Uterus (tissue), 4 donors: ENCODE results near the gene ARHGAP45. TPM values are rescaled to one million over a fixed set of nuclear protein-coding genes. Genes with fewer than 3 reads are reported as not detected.

Source experiments
- DNase-seq, 2 donors: peaks; one replicate each; pipeline ENCODE4 v3.0.0-alpha.2; 2019 to 2020
- H3K27ac ChIP-seq, 2 donors: fragments of 200-600 bp; sonication (generic); 1 replicate in 1 of 2; 2 replicates in 1 of 2; pipeline ENCODE4 v1.5.1; 2016 to 2018
- H3K27me3 ChIP-seq, 2 donors: fragments of 200-600 bp; sonication (generic); one replicate each; pipeline ENCODE4 v1.5.1; 2018 to 2019; ENCODE audit warnings: control low read depth in 1 of 2
- H3K36me3 ChIP-seq, 2 donors: fragments of 200-600 bp; sonication (generic); one replicate each; pipeline ENCODE4 v1.5.1; 2019; ENCODE audit warnings: control low read depth in 1 of 2
- H3K4me1 ChIP-seq, 2 donors: fragments of 200-600 bp; sonication (generic); one replicate each; pipeline ENCODE4 v1.5.1; 2018 to 2019; ENCODE audit warnings: control low read depth in 1 of 2
- H3K4me3 ChIP-seq, 2 donors: fragments of 200-600 bp; sonication (generic); 1 replicate in 1 of 2; 2 replicates in 1 of 2; pipeline ENCODE4 v1.5.1; 2018 to 2019; ENCODE audit warnings: mild to moderate bottlenecking in 1 of 2
- H3K9me3 ChIP-seq, 2 donors: fragments of 200-600 bp; sonication (generic); one replicate each; pipeline ENCODE4 v1.5.1; 2019; ENCODE audit warnings: control low read depth in 1 of 2
- CTCF ChIP-seq, 4 experiments: fragments of 200-600 bp in 2 of 4; fragments of 450-650 bp in 2 of 4; sonication (generic) in 2 of 4; IDR thresholded peaks; one replicate each; pipeline ENCODE4 v1.5.1; 2016 to 2019; ENCODE audit warnings: antibody characterized with exemption in 4 of 4, mild to moderate bottlenecking in 2 of 4, moderate library complexity in 1 of 4
- POLR2A ChIP-seq, 2 donors: fragments of 450-650 bp; IDR thresholded peaks; one replicate each; pipeline ENCODE4 v1.6.1; 2016; ENCODE audit warnings: antibody characterized with exemption in 2 of 2, mild to moderate bottlenecking in 1 of 2, moderate library complexity in 1 of 2
- intact Hi-C: fragments of 100-400 bp; cut with DNase I; formaldehyde crosslinking; loops from one replicate; pipeline ENCODE4 v1.15.1; 2023; ENCODE audit warnings: low total_unique reads
- total RNA-seq, 4 donors: library from RNA; depleted of rRNA in 3 of 4; stranded (reverse); fragments of >200 nt in 3 of 4; gene quantifications; one replicate each; pipeline versions ENCODE4 v1.1.0 to v1.2.4, GENCODE V29; 2014 to 2023
- donor health status: DM: yes; HTN: yes; CAD: no.

Gene ARHGAP45
- total RNA-seq, 4 donors from 2014 or later, result 4.1 to 154 (median 8.6) TPM

- Histone ChIP-seq H3K4me3 (no peak overlapping the region), H3K27me3 (no peaks in the 10 kb centered on the region), H3K9me3 (no peaks in the 10 kb centered on the region), H3K4me1 (peaks cover 0 to 17% of the 10 kb centered on the region in 2 donors), H3K27ac (no peak overlapping the region), H3K36me3 (no peaks in the 10 kb centered on the region)
- DNase-seq, result no peak
- intact Hi-C loops, result loop anchor here (10.0 kb wide), 1 partner anchor 49 kb away; no protein-coding TSS in a partner anchor
- no peak for TF ChIP-seq CTCF (IDR thresholded peaks at IDR 0.05)
- TF ChIP-seq POLR2A (IDR thresholded peaks at IDR 0.05), result no peak
These were observed 30.9 kb upstream of the ARHGAP45 start for GRCh38 chr19:1035998-1036621.

GRCh38 chr19:1037621-1038064 lies 29.3 kb upstream of the ARHGAP45 start:
- H3K36me3 ChIP-seq, result no peaks in the 10 kb centered on the region

GRCh38 chr19:1038978-1039645 lies 27.9 kb upstream of the ARHGAP45 start:
- TF ChIP-seq POLR2A (IDR thresholded peaks at IDR 0.05) (no peak), CTCF (IDR thresholded peaks at IDR 0.05) (no peak)
- H3K36me3 ChIP-seq, result no peaks in the 10 kb centered on the region
- no peak overlapping the region for H3K27ac ChIP-seq
- DNase-seq, result no peak
- intact Hi-C loops, result loop anchor here (10.0 kb wide), 1 partner anchor 46 kb away; no protein-coding TSS in a partner anchor
- H3K27me3 ChIP-seq, result peaks cover 12 to 15% of the 10 kb centered on the region in 2 donors
- H3K9me3 ChIP-seq, result no peaks in the 10 kb centered on the region
- H3K4me1 ChIP-seq, result peaks cover 0 to 19% of the 10 kb centered on the region in 2 donors
- H3K4me3 ChIP-seq, result no peak overlapping the region

More at GRCh38 chr19:1037621-1038064, 29.3 kb upstream of the ARHGAP45 start:
- intact Hi-C loops, result loop anchor here (10.0 kb wide), 1 partner anchor 47 kb away; no protein-coding TSS in a partner anchor
- no peak for TF ChIP-seq CTCF (IDR thresholded peaks at IDR 0.05)
- no peak for TF ChIP-seq POLR2A (IDR thresholded peaks at IDR 0.05)
- H3K27me3 ChIP-seq, result peaks cover 11 to 12% of the 10 kb centered on the region in 2 donors
- no peak for DNase-seq
- no peak overlapping the region for H3K4me3 ChIP-seq
- H3K27ac ChIP-seq, result no peak overlapping the region
- H3K9me3 ChIP-seq, result no peaks in the 10 kb centered on the region
- H3K4me1 ChIP-seq, result peaks cover 0 to 19% of the 10 kb centered on the region in 2 donors

GRCh38 chr19:1039646-1040475 lies 27.1 kb upstream of the ARHGAP45 start, which contains the start of gene ABCA7:
TSS of gene ABCA7 (plus strand) at chr19:1040107. CDS start at chr19:1041362, 1,255 bp downstream.
- TF ChIP-seq POLR2A (IDR thresholded peaks at IDR 0.05) (peak; percentile 29), CTCF (IDR thresholded peaks at IDR 0.05) (peak in 2 of 4 experiments; percentile 9 to 38)
- Histone ChIP-seq H3K4me1 (peaks cover 0 to 19% of the 10 kb centered on the region in 2 donors), H3K36me3 (no peaks in the 10 kb centered on the region), H3K4me3 (peak within 1 kb of the TSS; percentile 27 to 36), H3K27me3 (peaks cover 12 to 15% of the 10 kb centered on the region in 2 donors), H3K27ac (no peak within 1 kb of the TSS), H3K9me3 (no peaks in the 10 kb centered on the region)
- peak; percentile 96 to 97 for DNase-seq
- intact Hi-C loops, result loop anchor here (10.0 kb wide), 1 partner anchor 45 kb away; no protein-coding TSS in a partner anchor
